Dedifferentiated amniotic fluid mesenchymal stem cell (primary cell): ENCODE measurements around the gene ARL8A.
A peak's percentile ranks its signal among the peaks of the same experiment; 100 is the strongest.
"Not testable (repeated sequence)": the region's sequence is repeated elsewhere in the genome, so short reads cannot be mapped to it uniquely, and the experiment has no call there.

Experiments used
- DNase-seq: peaks from one replicate; pipeline ENCODE4 v3.0.0-alpha.2; 2016; ENCODE audit errors: extremely low spot score

ARL8A gene

DNA sequence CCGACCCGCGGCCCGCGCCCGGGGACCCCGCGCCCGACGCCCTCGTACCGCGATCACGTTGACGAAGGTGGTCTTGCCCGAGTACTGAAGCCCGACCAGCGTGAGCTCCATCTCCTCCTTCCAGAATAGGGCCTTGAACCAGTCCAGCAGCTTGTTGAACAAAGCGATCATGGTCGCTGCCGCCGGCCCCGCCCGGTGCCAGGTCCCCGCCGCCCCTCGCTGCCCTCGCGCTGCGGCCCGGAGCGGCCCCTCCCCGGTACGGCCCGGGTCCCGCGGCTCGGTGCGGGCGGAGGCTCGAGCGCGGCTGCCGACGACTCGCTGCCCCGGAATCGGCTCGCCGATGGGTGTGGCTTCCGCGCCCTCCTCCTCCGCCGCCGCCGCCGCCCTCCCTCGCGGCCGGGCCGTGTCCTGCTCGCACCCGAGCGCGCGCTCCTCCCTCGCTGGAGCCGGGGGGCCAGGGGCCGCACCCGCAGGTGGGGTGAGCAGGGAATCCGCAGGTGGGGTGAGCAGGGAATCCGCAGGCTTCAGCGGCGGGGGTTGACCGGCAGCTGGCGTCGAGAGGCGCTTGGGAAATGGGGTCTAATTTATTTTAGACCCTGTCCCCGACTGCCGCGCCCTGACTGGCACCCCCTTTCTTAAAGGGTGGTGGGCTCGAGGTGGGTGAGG is at the start of gene ARL8A:
ARL8A (minus strand) TSS at position 336 of the 666 bp plus-strand sequence; CDS start at position 171, 165 bp downstream.
- DNase-seq, result no peak

DNA sequence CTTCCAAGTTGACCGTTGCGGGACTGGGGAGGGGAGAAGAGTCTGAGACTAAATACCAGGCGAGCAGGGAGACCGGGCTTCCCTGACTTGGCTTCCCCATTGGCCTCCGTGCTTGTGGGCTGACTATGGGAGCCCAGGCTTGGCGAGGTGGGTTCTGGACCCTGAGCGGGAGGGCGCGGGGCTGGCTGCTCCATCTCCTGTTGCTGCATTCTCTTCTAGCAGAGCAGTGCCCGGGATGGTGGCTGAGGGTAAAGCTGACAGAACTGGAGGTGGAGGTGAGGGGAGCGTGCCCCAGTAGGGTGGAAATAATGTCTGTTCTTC is 49.8 kb upstream of the ARL8A start:
- no peak for DNase-seq

DNA sequence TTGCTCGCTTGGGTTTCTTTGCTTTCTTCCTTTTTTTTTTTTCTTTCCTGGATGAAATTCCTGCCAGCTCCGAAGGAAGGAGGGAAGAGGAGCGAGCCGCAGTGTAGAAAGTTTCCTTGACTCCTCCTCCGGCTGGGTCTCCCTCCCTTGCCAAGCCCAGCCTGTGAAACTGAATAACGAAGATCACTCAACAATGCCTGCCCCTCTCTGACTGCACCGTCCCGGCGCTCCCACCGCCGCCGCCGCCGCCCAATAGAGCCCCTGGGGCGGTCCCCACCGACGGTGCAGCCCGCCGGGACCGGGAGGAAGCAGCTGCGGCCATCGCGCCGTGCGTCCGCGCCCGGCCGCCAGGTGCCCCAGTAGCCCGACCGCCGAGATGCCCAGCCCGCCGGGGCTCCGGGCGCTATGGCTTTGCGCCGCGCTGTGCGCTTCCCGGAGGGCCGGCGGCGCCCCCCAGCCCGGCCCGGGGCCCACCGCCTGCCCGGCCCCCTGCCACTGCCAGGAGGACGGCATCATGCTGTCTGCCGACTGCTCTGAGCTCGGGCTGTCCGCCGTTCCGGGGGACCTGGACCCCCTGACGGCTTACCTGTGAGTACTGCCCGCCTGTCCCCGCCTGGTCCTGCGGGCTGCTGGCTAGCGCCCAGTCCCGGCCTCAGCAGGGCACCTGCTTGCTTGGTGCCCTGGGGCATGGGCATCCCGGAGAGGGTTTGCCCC is 49.2 kb upstream of the ARL8A start, which contains the start of gene LGR6:
LGR6 (plus strand) TSS at position 186 of the 714 bp plus-strand sequence; CDS start at position 377, 191 bp downstream.
- DNase-seq, result no peak

DNA sequence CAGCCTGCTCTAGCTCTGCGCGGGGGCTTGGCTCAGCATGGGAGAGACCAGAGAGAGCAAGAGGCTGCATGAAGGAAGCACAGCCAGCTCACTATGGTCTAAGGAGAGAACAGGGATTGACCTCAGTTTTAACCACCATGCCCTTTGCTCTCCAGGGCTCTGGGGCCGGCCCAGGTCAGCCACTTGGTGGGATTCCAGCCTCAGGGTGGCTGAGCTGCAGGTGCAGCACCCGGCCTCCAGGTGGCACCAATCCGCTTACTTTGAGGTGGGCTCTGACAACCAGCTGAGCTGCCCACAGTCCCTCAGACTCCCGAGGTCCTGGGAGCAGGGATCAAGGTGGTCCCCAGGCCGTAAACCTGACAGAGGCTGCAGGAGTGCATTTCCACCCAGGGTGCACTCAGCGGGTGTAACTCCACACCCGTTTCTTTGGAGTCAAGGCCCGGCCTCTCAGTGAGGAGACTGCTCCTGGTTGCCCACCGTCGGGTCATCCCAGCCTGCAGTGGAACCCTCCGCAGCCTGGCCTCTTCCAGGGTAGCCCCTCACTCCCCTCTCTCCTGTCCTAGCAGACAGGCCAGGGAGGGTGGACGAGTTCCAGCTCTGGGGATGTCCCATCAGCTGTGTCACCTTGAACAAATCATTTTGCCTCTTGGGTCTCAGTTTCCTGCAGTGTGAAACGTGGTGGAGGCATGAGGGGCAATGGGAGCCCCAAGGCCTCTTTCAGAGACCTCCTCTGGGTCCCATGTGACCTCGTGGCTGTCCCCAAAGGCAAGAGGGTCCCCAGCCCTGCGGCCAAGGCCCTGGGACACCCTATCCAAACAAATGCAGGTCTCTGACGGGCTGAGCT is 48.5 kb upstream of the ARL8A start:
- no peak for DNase-seq

DNA sequence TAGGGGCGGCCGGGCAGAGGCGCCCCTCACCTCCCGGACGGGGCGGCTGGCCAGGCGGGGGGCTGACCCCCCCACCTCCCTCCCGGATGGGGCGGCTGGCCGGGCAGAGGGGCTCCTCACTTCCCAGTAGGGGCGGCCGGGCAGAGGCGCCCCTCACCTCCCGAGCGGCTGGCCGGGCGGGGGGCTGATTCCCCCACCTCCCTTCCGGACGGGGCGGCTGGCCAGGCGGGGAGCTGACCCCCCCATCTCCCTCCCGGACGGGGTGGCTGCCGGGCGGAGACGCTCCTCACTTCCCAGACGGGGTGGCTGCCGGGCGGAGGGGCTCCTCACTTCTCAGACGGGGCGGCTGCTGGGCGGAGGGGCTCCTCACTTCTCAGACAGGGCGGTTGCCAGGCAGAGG is 46.9 kb upstream of the ARL8A start:
- DNase-seq, result not testable (repeated sequence)

- DNase-seq, result no peak
These were observed 45.6 kb upstream of the ARL8A start for GRCh38 chr1:202189918-202190715.

DNA sequence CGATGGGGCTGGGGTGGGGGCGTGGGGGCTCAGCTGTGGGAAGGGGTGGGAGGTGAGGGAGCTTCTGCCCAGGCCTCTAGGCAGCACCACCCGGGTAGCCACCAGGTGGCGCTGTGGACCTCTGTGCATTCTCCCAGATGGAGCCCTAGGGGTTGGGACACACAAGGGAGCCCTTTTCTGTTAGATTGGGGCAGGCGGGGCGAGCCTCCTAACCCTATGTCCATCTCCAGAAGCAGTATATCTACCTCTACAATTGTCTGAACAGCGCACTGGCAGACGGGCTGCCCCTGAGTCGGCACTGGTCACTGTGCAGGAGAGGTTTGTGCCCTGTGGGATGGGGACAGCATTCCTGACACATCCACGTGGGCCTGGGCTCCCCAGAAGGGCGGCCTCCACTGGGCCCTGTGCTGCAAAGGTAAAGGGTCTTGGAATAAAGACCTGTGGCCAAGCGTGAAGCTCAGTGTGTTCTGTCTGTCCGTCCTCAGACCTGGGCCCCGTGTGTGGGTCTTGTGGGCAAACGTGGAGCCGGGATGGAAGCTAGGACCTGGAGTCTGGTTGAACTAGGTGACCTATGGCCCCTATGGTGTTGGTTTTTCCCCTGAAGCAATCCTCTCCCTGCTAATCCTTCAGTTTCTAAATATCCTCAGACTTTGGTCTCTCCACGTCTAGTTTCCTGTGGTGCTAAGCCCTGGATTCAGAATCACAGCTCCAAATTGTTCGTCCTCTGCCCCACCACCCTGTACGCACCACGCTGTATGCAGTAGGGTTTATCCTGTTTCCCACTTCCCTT is 44.7 kb upstream of the ARL8A start:
- peak; percentile 51 for DNase-seq

DNA sequence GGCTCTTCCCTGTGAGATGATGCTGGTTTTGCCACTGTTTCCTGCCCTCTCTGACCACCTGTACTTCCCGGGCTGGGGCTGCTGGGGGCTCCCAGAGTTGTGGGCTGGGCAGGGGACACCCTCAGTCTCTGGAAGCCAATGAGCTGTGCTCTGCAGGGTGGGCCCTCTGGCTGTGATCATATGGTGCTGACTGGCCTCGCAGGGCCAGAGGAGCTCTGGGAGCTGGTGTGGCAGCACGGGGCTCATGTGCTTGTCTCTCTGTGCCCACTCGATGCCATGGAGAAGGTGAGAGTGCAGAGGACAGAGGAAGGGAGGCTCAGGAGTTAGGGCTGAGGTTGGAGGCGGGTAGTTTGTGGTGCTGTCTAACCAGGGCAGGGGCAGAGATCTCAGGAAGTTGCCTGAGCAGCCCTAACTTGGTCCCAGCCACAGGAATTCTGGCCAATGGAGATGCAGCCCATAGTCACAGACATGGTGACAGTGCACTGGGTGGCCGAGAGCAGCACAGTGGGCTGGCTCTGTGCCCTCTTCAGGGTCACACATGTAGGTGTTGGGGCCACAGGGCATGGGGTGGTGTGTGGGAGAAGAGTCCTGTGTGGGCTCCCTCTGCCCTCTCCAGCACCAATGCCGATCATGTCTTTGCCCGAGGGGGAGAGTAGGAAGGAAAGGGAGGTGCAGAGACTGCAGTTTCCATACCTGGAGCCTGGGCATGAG is 43.3 kb upstream of the ARL8A start:
- DNase-seq, result no peak

GRCh38 chr1:202187041-202187671 is 42.6 kb upstream of the ARL8A start:
- no peak for DNase-seq

GRCh38 chr1:202186327-202186726 is 41.8 kb upstream of the ARL8A start:
- no peak for DNase-seq

- DNase-seq, result peak; percentile 80
These were observed 40.4 kb upstream of the ARL8A start for GRCh38 chr1:202184750-202185460.

DNA sequence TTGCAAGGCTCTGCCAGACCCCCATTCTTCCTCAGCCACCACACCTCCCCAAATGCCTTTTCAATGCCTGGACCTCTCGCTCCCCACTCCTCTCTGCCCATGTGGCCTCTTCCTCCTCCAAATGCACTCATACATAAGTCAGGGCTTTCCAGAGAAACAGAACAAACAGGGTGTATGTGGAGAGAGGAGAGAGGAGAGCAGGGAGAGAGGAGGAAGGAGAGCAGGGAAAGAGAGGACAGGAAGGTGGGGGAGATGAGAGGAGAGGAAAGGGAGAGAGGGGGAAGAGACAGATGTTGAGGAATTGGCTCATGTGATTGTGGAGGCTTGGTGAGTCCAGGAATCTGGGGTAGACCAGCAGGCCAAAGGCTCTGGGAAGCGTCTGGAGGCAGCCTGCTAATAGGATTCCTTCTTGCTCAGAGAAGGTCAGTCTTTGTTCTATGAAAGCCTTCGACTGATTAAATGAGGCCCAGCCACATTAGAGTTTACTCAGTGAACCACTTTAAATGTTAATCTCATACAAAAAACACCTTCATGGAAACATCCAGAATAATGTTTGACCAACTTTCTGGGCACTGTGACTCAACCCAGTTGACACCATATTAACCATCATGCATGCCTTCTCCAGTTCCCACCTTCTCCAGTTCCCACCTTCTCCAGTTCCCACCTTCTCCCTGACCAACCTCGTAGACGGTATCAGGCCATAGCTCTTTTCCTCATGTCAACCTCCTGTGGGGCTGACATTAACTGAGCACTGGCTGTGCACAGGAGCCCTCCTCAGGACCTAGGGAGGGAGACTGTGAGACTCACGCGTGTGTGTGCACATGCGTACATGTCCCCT is 37.7 kb upstream of the ARL8A start:
- DNase-seq, result no peak

DNA sequence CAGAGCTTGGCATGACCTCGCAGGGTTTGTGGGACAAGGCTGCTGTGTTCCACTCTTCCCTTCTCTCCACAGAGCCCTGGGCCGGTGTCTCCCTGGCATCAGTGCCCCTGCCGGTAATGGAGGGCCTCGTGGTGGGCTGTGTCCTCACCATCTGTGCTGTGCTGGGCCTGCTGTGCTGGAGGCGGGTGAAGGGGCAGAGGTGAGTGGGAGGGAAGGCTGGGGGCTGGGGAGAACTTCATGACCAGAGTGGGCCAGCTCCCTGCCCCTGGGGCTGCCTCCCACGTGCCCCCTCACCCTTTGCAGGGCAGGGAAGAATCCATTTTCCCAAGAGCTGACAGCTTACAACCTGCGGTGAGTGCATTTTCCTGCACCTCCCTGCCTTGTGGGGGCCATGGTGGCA is 37.0 kb upstream of the ARL8A start:
- DNase-seq, result no peak

- DNase-seq, result not testable (repeated sequence)
These were observed 36.2 kb upstream of the ARL8A start for GRCh38 chr1:202180751-202181139.

GRCh38 chr1:202179828-202180750 is 35.6 kb upstream of the ARL8A start:
- no peak for DNase-seq

- DNase-seq, result no peak
These were observed 32.7 kb upstream of the ARL8A start for GRCh38 chr1:202176949-202177927.
